Stimulated activated CD8-positive, alpha-beta memory T cell treated with anti-CD3 and anti-CD28 coated beads, Interleukin-4, amount 100 ng/mL, for 4 hours (primary cell): Measurements from ENCODE around the gene DHRS9.

ENCODE experiments used
- DNase-seq, 2 donors: peaks; one replicate each; pipeline ENCODE4 v3.0.0-alpha.2; 2020; ENCODE audit warnings: low read depth in 2 of 2, low spot score in 1 of 2

DHRS9 gene

GRCh38 chr2:169065422-169065821, 3.9 kb upstream of the DHRS9 start:
- no peak for DNase-seq

GRCh38 chr2:169065864-169066517, 3.4 kb upstream of the DHRS9 start:
- DNase-seq: no peak

DNA sequence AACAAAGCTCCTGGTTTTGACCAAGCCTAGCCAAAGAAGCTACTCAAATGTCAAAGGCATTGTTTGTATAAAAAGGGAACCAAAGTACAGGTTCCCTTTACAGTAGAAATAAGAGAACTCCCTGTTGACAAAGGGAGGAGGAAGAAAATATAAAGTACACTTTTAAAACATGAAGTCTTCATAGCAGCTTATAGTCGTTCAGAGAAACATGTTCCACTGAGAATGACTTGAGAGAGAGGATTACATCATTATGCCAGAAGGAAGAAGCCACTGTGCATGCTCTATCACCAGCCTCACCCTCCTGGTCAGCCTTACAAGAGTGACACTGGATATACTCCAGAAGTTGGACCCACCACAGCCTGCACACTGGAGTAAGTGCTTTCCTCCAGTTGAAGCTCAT, 2.5 kb upstream of the DHRS9 start:
- DNase-seq: no peak

DNA sequence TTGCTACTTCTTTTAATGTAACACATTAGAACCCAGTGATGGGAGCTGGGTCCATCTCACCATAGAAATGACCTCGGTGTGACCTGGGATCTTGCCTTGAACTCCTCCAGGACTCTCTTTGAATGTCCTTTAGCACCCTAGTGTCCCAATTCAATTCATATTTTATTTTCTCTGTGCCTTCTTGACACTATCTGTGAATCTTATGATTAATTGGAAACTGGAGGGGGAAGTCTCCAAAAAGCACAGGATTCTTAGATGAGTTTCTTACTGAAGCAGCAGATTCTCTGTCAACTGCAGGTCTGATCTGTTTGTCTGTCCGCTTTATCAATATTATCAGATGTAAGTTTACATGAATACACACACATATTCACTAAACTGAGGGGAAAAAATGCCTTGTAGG, 470 bp downstream of the DHRS9 start:
- no peak for DNase-seq

DNA sequence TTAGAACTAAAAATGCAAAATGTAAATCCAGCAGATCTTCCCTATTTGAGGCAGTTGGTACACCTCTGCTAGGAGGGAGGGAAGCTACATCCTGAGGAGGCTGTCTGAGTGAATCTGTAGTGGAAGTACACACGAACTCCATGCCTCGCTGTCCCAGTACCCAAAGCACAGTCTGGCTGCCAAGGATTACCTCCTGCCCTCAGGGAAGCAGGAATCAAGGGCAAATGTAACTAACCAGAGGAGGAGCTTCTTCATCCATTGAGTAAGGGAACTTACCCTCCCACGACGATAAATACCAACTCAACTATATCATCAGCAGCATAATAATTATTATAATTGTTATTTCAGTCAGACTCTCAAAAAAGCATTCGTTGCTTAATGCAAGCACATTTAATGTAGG, 2.1 kb downstream of the DHRS9 start:
- no peak for DNase-seq

DNA sequence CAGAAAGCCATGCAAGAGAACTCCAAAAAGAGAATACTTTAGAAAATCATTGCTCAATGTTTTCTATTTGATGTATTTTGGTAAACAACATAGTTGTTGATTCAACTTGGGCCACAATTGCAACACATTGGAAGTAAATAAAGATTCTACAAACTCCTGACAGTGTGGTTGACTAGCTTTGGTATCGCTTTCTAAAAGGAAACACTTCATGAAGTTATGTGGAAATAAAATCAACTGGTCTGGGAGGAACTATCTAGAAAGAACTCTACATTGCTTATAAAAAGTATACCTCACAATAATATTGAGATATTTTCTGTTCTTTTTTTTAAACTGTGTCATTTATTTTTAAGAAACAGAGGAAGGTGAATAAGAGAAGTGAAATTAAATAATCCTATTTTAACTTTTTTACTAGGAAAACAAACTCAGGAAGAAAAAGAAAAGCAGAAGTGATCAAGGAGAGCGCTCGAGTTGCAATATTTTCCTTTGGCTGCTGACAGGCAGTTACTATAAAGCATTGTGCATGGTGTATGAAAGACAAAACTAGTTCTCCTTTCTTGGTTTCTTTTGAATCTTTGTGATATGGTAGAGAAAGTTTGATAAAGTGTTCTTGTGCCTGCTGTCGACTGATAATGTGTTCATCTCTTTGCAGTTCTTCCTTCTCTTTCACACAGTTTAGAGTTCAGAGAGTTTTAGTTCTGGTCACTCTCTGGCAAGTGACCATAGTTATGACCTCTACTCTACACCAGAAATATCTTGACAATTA, 3.0 kb downstream of the DHRS9 start:
- no peak for DNase-seq

- no peak for DNase-seq
These were observed 4.0 kb downstream of the DHRS9 start for GRCh38 chr2:169073211-169073962.

GRCh38 chr2:169073963-169074751, 4.8 kb downstream of the DHRS9 start:
- no peak for DNase-seq

DNA sequence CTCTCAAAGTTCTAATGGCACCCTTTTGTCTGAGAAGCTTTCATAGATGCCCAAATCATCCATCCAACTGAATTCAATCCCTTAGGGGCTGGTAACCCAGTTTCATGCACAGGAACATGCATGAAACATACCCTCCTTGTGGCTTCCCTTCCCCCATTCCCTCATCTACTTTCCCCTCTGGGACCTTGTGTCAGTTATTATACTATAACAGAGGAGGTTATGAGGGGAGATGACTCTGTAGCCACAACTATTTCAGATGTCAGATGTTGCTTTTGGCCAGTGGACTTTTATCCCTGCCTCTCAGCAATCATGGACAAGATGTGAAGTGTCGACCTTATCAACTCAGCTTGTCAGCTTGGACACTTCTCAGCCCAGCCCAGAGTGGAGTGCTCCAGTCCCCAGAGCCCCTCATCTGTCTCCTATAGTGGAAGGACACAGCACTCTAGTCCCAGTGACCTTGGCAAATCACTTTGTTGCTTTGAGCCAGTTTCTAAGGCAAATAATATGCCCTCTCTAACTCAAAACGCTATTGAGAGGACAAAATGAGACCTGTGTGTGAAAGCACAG, 8.4 kb downstream of the DHRS9 start:
- DNase-seq: no peak

DNA sequence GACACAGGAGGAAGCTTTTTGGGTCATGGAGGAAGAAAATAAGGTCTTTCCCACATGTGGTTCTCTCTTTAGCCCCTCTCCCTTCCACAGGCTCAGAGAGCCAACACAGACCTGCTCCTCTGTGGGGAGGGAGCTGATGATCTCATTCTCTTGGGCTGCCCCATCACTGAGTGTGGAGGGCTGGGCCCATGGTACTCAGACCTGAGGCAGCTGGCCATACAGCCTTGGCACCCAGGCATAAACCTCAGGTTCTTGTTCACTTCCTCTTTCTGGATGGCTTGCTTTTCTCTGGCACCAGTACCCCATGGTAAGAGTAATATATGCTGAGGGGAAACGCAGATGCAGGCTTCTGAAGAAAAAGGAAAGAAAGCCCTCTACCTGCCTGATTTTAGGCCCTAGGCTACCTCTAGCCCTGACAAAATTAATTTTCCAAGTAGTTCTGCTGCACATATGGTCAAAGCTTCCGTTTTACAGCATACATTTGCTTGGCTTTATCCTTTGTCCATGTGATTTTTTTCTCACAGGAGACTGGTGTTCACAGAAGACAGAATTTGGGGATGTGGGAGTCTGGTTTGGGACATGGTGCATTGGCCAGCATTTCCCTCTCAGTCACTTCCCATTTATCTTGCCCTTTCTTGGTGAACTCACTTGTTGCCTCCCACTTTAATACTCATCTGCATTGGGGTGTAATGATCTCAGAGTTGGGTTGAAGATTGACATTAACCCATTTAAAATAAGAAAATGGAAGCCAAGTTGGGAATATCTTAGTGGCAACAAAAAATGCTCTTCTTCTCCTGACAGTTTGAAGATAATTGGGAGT, 11.1 kb downstream of the DHRS9 start:
- DNase-seq: no peak

- DNase-seq: no peak
These were observed 12.2 kb downstream of the DHRS9 start for GRCh38 chr2:169081551-169081950.

DNA sequence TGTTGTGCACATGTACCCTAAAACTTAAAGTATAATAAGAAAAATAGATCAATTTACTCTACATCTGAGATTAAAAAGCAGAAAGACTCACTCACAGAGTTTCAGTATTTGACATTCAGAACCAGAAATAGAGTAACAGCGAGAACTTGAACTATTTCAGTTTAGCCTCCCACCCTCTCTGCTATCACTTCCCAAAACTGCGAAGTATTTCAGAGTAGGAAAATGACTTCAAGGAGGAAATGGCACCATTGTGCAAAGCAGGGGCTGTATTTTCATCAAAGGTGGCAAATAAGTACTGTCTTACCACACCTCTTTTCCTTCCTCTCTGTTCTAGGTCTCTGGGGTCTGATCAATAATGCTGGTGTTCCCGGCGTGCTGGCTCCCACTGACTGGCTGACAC, 13.6 kb downstream of the DHRS9 start:
- DNase-seq: no peak

DNA sequence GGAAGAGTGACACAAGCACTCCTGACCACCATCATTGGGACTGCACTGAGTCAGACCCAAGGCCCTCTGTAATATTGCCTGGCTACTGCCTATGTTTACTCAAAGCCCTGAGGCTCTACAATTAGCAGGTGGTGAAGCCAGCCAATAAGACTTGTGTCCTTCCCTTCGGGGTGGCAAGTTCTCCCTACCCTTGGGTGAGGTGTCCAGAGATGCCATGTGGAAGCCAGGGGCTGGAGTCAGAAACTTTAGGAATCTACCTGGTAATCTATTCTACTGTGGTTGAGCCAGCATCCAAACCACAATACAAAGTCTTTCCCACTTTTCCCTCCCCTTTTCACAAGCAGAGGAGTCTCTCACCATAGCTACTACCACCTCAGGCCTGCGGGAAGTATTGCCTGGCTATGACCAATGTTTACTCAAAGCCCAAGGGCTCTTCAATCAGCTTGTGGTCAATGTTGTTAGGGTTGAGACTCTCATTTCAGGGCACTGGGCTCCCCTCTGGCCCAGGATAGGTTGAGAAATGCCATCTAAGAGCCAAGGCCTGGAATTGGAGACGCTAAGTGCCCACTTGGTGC, 17.6 kb downstream of the DHRS9 start:
- DNase-seq: no peak

GRCh38 chr2:169087757-169088379, 18.5 kb downstream of the DHRS9 start:
- DNase-seq: no peak

GRCh38 chr2:169089182-169089581, 19.8 kb downstream of the DHRS9 start:
- DNase-seq: no peak

DNA sequence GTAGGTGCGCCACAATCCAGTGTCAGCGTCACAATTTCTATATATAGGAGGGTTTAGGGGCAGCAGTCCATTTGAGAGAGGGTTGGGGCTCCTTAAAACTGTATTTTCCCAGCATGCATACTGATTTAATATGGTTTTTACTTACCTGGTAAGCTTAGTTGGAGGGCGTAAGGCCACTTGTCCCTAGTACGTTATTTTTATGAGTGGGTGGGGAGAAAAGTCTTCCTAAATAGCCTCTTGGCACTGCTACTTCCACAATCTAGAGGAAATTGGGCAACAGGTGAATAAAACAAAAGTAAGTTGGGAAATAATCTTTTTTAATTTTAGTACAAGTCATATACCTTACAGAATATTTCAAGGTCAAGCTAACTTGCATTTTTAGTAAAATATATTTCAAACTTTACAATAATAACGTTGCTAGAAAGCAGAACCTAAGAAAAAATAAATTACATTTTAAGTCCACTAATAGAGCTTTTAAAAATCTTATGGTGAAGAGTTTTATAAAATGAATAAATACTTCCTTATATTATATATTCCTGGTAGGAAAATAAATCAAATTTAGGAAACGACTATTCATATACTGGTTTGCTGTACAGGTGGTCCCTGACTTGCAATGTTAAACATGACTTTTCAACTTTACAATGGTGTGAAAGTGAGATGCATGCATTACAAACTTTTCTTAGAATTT, 20.9 kb downstream of the DHRS9 start:
- no peak for DNase-seq

GRCh38 chr2:169091256-169091655, 21.9 kb downstream of the DHRS9 start:
- no peak for DNase-seq

GRCh38 chr2:169091761-169092519, 22.6 kb downstream of the DHRS9 start:
- DNase-seq: no peak
